Adrenal gland (tissue), 5 donors: Measurements from ENCODE around the gene DAGLB.

Experiments used
- CTCF ChIP-seq, 6 experiments: fragments of 450-650 bp in 4 of 6; fragments of 200-600 bp in 2 of 6; sonication (generic) in 1 of 6; IDR thresholded peaks; 1 replicate in 5 of 6; 2 replicates in 1 of 6; pipeline versions ENCODE4 v1.5.1 to v1.8.0; 2016 to 2021; ENCODE audit warnings: antibody characterized with exemption in 6 of 6, mild to moderate bottlenecking in 2 of 6, moderate library complexity in 1 of 6
- POLR2A ChIP-seq, 2 donors: fragments of 450-650 bp; IDR thresholded peaks; one replicate each; pipeline ENCODE4 v1.6.1; 2017; ENCODE audit warnings: antibody characterized with exemption in 2 of 2, mild to moderate bottlenecking in 2 of 2, moderate library complexity in 1 of 2
- donor health status: DM: no; HTN: no; CAD: no.

GRCh38 chr7:6409091-6409490 lies 38.7 kb downstream of the DAGLB start:
- TF ChIP-seq CTCF (IDR thresholded peaks at IDR 0.05) (no peak), POLR2A (IDR thresholded peaks at IDR 0.05) (no peak)
